ENCODE measurements around the gene RIOK2.

GRCh38 chr5:97112230-97112629 lies 70.8 kb downstream of the RIOK2 start:
- TF ChIP-seq POLR2A (IDR thresholded peaks at IDR 0.05; ENCODE audit: low read depth, low read length): no peak
- no peak for TF ChIP-seq TAF1 (IDR thresholded peaks at IDR 0.05; ENCODE audit: borderline replicate concordance, low read depth, low read length)

Data from GM12892 (cell line).